Thyroid gland (tissue), 4 donors: ENCODE data around the gene CISTR.

Experiments used
- CTCF ChIP-seq, 6 experiments: fragments of 200-600 bp in 3 of 6; fragments of 450-650 bp in 3 of 6; sonication (generic) in 3 of 6; IDR thresholded peaks; one replicate each; pipeline ENCODE4 v1.5.1; 2016 to 2019; ENCODE audit warnings: antibody characterized with exemption in 6 of 6, mild to moderate bottlenecking in 2 of 6, inconsistent platforms in 1 of 6, moderate library complexity in 1 of 6
- POLR2A ChIP-seq, 2 donors: fragments of 450-650 bp; IDR thresholded peaks; one replicate each; pipeline ENCODE4 v1.6.1; 2017; ENCODE audit warnings: antibody characterized with exemption in 2 of 2, mild to moderate bottlenecking in 2 of 2, moderate library complexity in 1 of 2

GRCh38 chr12:53734425-53734824 is 17.4 kb downstream of the CISTR start:
- TF ChIP-seq CTCF (IDR thresholded peaks at IDR 0.05) (no peak), POLR2A (IDR thresholded peaks at IDR 0.05) (no peak)
